GM21723 (cell line): Measurements from ENCODE around the gene TRIP6.

Experiments
- ATAC-seq: cut with Tn5 transposase; IDR thresholded peaks from one replicate; pipeline ENCODE4 v1.9.1; 2021; ENCODE audit warnings: mild to moderate bottlenecking, moderate library complexity; ENCODE audit not compliant: unreplicated experiment

Gene TRIP6

DNA sequence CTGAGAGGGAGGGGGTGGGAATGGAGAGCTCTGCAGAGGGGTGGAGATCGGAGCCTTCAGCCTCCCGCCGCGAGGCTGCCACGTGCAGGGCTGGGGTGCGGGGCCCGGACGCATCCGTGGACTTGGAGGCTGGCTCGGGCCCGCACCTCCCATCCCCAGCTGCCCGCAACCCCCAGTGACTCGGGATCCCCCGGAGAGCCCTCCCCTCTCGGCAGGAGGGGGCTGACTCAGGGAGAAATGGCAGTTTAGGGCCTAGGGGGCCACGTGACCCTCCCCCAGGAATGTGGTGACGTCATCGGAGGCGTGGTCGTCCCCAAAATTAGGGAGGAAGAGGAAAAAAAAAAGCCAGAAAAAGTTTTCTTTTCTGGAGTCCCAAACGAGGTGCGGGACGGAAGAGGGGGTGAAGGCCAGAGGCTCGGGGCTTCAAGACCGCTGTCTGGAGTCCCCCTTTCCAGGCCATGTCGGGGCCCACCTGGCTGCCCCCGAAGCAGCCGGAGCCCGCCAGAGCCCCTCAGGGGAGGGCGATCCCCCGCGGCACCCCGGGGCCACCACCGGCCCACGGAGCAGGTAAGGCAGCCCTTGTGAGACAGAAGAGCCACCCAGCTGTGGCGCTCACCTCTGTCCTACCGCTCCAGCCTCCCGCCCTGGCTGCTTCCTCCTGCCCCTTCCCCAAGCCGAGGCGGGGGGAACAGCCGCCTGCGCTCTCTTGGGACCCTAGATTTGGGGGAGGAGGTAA is at the start of gene TRIP6:
TSS of gene TRIP6 (plus strand) at position 348 of the 736 bp plus-strand sequence. CDS start at position 459, 111 bp downstream.
- ATAC-seq: peak; percentile 57

- no peak for ATAC-seq
Measured at GRCh38 chr7:100818366-100818765, 48.8 kb upstream of the TRIP6 start.

DNA sequence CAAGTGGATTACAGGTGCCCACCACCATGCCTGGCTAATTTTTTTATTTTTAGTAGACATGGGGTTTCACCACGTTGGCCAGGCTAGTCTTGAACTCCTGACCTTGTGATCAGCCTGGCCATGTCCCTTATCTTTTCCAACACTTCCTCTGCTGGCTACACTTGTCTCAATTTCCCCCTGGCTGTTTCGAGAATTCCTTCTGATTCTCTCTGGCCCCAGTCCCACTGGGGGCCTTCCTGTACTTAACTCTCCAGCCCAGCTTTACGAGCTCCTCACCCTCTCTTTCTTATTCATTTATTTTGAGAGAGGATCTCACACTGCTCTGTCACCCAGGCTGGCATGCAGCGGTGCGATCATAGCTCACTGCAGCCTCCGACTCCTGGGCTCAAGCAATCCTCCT is 48.4 kb upstream of the TRIP6 start:
- no peak for ATAC-seq

DNA sequence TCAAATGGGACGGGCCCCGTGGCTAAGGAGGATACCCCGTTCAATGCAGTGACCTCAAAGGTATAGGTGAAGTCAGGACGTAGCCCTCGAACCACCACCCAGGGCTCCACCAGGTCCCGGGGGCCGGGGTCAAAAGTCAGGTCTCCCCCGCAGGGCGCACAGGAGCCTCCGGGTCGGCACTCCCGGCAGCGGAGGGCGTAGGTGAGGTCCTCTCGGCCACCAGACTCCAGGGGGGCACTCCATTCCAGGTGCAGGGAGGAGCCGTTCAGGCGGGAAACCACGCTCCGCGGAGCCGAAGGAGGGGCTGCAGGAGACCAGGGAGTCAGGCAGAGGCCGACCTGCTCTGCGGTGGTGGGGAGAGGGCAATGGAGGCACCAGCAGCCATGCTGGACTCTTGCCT is 47.6 kb upstream of the TRIP6 start:
- no peak for ATAC-seq

DNA sequence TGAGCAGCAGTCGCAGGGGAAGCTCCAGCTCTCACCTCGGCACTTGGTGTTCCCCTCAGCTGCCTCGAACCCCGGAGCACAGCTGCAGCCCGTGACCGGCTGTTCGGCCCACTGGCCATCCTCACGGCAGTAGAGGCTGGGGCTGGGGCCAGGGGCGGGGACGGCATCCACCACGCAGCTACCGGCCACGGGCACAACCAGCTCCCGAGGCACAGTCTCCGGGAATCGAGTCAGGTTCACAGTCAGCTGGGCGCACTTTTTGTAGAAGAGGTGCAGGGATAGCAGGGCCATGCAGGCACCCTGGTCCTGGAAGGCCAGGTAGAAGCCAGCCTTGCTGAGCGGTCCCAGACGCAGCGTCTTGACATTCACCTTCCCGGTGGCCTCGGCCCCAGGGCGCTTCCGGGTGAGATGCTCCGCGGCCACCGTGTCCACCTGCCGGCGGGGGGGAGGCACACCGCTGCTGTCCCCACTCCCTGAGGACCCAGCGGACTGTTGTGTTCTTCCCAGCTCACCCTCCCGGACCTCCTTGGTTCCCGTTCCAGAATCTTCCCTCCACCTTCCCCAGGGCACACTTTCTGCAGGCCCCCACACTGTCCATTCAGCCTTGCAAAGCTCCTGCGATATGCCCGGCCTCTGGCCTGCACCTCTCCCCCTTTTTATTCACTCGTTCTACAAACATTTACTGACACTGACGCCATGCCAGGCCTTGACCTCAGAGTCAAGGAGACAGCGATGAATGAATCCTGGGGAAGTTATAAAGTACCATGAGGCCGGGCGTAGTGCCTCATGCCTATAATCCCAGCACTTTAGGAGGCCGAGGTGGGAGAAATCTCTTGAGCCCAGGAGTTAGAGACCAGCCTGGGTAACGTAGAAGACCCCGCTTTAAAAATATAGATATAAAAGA is 44.7 kb upstream of the TRIP6 start:
- no peak for ATAC-seq

DNA sequence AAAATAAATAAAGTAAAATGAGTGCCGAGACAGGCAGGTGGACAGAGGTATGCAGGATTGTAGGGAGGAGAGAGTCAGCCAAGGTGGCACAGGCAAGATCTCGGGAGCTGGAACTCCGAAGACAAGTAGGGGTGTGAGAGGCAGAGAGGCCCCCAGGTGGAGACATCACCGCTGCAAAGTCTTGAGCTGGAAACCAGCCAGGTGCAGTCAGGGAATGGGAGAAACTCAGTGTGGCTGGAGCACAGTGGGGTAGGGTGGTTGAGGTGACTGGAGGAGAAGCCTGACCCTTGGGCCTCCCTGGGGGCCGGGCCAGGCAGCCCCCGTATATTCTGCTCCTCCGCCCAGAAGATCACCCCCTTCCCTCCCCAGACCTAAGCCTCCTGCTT is 44.1 kb upstream of the TRIP6 start:
- no peak for ATAC-seq

GRCh38 chr7:100823534-100823933 is 43.7 kb upstream of the TRIP6 start:
- no peak for ATAC-seq

DNA sequence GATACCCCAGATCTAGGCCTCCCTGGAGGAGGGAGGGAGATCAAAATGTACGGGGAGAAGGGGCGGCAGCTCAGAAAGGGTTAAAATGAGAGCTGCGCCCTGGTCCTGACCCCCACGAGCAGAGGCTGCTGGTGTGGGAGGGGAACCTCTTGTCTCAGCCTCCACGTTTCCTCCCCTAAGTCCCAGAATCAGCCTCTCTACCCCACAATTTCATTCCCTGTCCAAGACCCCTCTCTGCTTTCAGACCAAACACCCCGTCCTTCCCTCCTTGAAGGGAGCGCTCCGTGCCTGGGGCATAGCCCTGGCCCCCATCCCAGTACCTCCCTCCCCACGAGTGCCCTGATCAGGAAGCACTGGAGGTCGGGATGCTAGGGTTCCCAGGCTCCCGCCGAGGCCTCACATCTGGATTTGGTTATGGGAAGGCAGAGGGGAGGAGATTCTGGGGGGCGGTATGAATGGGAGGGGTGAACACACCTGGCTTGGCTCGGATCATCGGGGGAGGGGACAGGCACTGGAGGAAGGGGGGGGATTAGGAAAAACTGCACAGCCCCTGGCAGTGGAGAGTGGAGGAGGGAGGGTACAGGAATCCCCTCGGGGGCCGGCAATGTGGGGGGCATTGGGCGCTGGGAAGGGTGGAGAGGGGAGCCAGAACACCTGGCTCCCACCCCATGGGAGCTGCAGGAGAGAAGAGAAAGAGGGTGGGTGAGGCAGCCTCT is 42.5 kb upstream of the TRIP6 start:
- ATAC-seq: no peak

- no peak for ATAC-seq
Measured at GRCh38 chr7:100825215-100825671, 41.9 kb upstream of the TRIP6 start.

DNA sequence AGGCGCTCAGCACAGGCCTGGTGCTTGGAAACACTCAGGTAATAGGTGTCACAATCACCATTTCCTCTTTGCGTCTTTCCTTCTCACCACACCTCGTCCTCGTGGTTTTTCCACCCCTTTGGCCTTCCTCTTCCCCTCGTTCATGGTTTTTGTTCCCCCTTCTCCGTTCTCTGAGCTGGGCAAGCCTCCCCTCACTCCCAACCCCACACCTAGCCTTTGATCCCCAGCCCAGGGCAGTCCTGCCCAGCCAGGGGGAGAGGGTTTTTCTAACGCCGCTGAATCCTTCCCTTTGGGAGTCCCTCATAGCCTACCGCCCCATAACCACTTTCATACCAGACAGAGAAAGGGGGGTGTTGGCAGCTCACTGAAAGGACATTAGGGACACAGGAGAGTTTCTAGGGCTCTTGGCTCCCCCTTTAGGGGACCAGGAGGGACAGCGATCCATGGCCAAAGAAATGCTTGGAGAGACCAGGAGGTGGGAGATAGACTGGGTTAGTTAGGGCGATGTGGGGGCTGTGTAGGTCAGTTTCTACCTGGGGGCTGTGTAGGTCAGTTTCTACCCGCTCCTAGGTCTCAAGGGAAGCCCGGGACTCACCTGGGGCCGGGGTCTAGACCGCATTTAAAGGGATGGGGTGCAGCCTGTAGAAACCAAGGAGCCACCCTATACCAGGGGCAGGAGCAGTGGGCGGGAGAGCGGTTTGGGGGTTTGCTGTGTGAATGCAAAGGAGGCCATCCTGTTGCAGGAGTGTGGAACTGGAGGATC is 41.3 kb upstream of the TRIP6 start:
- ATAC-seq: no peak

GRCh38 chr7:100826514-100827329 is 40.5 kb upstream of the TRIP6 start:
- ATAC-seq: no peak

GRCh38 chr7:100827330-100828226 is 39.6 kb upstream of the TRIP6 start, which contains the start of gene EPHB4:
EPHB4 (minus strand) TSS chr7:100827523; CDS start chr7:100827030, 493 bp downstream.
- no peak for ATAC-seq

DNA sequence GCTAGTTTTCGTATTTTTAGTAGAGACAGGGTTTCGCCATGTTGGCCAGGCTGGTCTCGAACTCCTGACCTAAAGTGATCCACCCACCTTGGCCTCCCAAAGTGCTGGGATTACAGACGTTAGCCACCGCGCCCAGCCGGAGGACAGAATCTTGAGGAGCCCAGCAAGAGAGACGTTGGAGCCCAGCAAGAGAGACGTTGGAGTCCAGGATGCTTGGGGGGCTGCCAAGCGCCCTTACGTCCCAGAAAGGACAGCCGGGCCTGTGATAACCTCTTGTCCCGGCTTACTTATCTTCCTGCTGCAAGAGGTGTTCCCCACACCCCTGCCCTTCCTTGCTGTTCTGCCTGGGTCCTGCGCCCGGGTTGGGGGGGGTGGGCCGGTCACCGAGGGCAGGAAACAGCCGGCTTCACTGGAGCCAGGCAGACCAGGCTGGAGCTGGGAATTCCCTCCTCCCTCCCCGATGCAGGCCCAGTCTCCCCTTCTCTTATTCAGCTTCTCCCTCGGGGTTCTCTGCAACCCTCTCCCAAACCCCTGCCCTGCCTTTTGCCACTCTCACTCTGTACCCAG is 38.0 kb upstream of the TRIP6 start:
- no peak for ATAC-seq

- no peak for ATAC-seq
Measured at GRCh38 chr7:100830396-100830795, 36.8 kb upstream of the TRIP6 start.

- no peak for ATAC-seq
Measured at GRCh38 chr7:100832281-100832633, 34.9 kb upstream of the TRIP6 start.

- no peak for ATAC-seq
Measured at GRCh38 chr7:100835903-100836811, 31.0 kb upstream of the TRIP6 start.

DNA sequence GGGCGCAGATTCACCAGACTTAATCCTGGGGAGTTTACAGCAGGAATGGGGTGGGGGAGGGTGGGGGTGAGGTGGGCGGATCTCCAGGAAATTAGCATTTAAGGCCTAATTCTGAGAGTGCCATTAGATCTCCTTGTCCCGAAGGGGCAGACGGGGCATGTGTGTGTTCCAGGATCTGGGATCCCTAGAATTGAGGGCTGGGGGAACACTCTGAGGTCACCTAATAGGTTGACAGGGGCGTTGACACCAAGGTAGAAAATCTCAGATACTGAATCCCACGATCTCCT is 30.4 kb upstream of the TRIP6 start:
- no peak for ATAC-seq
